GM12801 (cell line): ENCODE data around the gene TTC9.

ENCODE experiments used
- CTCF ChIP-seq: IDR thresholded peaks from one replicate; pipeline ENCODE4 v1.5.1; 2011; ENCODE audit warnings: control low read depth; ENCODE audit not compliant: insufficient read length; ENCODE audit errors: extremely low read depth

Gene TTC9

GRCh38 chr14:70713096-70713495 is 71.4 kb downstream of the TTC9 start:
- TF ChIP-seq CTCF = no peak

- no peak for TF ChIP-seq CTCF
These were observed 71.8 kb downstream of the TTC9 start for GRCh38 chr14:70713511-70713916.

- TF ChIP-seq CTCF = no peak
These were observed 72.4 kb downstream of the TTC9 start for GRCh38 chr14:70714055-70714550.

GRCh38 chr14:70716483-70716882 is 74.8 kb downstream of the TTC9 start:
- TF ChIP-seq CTCF = no peak

- TF ChIP-seq CTCF = no peak
These were observed 75.2 kb downstream of the TTC9 start for GRCh38 chr14:70716958-70717357.

- TF ChIP-seq CTCF = no peak
These were observed 76.8 kb downstream of the TTC9 start for GRCh38 chr14:70718383-70719118.

GRCh38 chr14:70721542-70721941 is 79.8 kb downstream of the TTC9 start:
- TF ChIP-seq CTCF = no peak

- no peak for TF ChIP-seq CTCF
These were observed 80.7 kb downstream of the TTC9 start for GRCh38 chr14:70722418-70722817.
